Adrenal gland (tissue), 12 donors: ENCODE results near the gene HBM. TPM values are rescaled to one million over a fixed set of nuclear protein-coding genes. Genes with fewer than 3 reads are reported as not detected.

Experiments
- DNase-seq, 7 donors: peaks; one replicate each; pipeline ENCODE4 v3.0.0-alpha.2; 2019 to 2020
- H3K27ac ChIP-seq, 5 donors: fragments of 200-600 bp; sonication (generic) in 4 of 5; 1 replicate in 3 of 5; 2 replicates in 2 of 5; pipeline versions ENCODE4 v1.5.1 to v1.8.0; 2016 to 2020; ENCODE audit warnings: mild to moderate bottlenecking in 1 of 5
- H3K27me3 ChIP-seq: fragments of 200-600 bp; 2 replicates; pipeline ENCODE4 v1.8.0; 2021
- H3K36me3 ChIP-seq, 2 donors: fragments of 200-600 bp; replicated peaks in 1 of 2; 1 replicate in 1 of 2; 2 replicates in 1 of 2; pipeline versions ENCODE4 v1.5.1 to v1.8.0; 2018 to 2022
- H3K4me1 ChIP-seq, 2 donors: fragments of 200-600 bp; replicated peaks in 1 of 2; 1 replicate in 1 of 2; 2 replicates in 1 of 2; pipeline versions ENCODE4 v1.5.1 to v1.8.0; 2018 to 2021
- H3K4me3 ChIP-seq, 4 donors: fragments of 200-600 bp; sonication (generic) in 3 of 4; one replicate each; pipeline ENCODE4 v1.5.1; 2016 to 2018
- H3K9me3 ChIP-seq, 3 donors: fragments of 200-600 bp; sonication (generic) in 1 of 3; replicated peaks in 1 of 3; 1 replicate in 2 of 3; 2 replicates in 1 of 3; pipeline versions ENCODE4 v1.5.1 to v1.8.0; 2016 to 2021
- CTCF ChIP-seq, 6 experiments: fragments of 450-650 bp in 4 of 6; fragments of 200-600 bp in 2 of 6; sonication (generic) in 1 of 6; IDR thresholded peaks; 1 replicate in 5 of 6; 2 replicates in 1 of 6; pipeline versions ENCODE4 v1.5.1 to v1.8.0; 2016 to 2021; ENCODE audit warnings: antibody characterized with exemption in 6 of 6, mild to moderate bottlenecking in 2 of 6, moderate library complexity in 1 of 6
- POLR2A ChIP-seq, 2 donors: fragments of 450-650 bp; IDR thresholded peaks; one replicate each; pipeline ENCODE4 v1.6.1; 2017; ENCODE audit warnings: antibody characterized with exemption in 2 of 2, mild to moderate bottlenecking in 2 of 2, moderate library complexity in 1 of 2
- WGBS, 4 donors: extraction: QIAGEN DNeasy Blood & Tissue Kit in 2 of 4; methylation state at CpG; one replicate each; pipeline versions ENCODE4 v1.1.5 to v1.1.7; 2013 to 2017; 5-methylcytosine and 5-hydroxymethylcytosine counted together
- intact Hi-C, 2 donors: fragments of 100-400 bp; cut with DNase I; formaldehyde crosslinking; loops; one replicate each; pipeline versions ENCODE4 v1.14.1 to v1.15.0; 2022 to 2023
- polyA plus RNA-seq, 3 donors: library from polyadenylated mRNA; stranded (reverse); fragments of 200-250 nt in 2 of 3; fragments of 350-450 nt in 1 of 3; fragmentation: Illumina TruSeq in 1 of 3; extraction: RNeasy Lipid Tissue Mini Kit (QIAGEN cat#74804) in 1 of 3; gene quantifications; one replicate each; pipeline ENCODE4 v1.2.3, GENCODE V29; 2013 to 2014
- total RNA-seq, 9 donors: library from RNA; depleted of rRNA in 4 of 9; stranded (reverse); fragments of >200 nt in 4 of 9; fragments of 120-200 nt in 1 of 9; fragmentation: NEBNext Ultra II Directional in 1 of 9; extraction: Animal tissue kit (Norgen Biotek cat#: 25700) in 1 of 9; gene quantifications; one replicate each; pipeline versions ENCODE4 v1.1.0 to v1.2.4, GENCODE V29; 2013 to 2023
- donor health status: healthy with polysubstance abuse.
- donor health status: Bipolar disorder and iron deficiency.
- donor health status: DM: yes; HTN: yes; CAD: no.
- donor health status: DM: no; HTN: no; CAD: no.
- donor health status: DM: no; HTN: no; CAD: no.
- donor health status: DM: yes; HTN: yes; CAD: no.

Gene HBM
- total and polyA plus RNA-seq, 12 donors, result 0.53 to 30.2 (median 0.61) TPM; not detected in 9

- H3K27me3 ChIP-seq, result peaks cover 53% of the 10 kb centered on the region
- H3K9me3 ChIP-seq, result no peaks in the 10 kb centered on the region
- no peaks in the 10 kb centered on the region for H3K36me3 ChIP-seq
- H3K4me1 ChIP-seq, result peaks cover 5 to 17% of the 10 kb centered on the region in 2 donors
- H3K27ac ChIP-seq, result no peak overlapping the region
- no peak overlapping the region for H3K4me3 ChIP-seq
- DNase-seq, result no peak
- TF ChIP-seq CTCF (IDR thresholded peaks at IDR 0.05) (no peak), POLR2A (IDR thresholded peaks at IDR 0.05) (no peak)
- intact Hi-C loops, result no loop called here
- 64 to 72% (median 69%) methylated on average over 8 to 11 of the region's 11 CpGs for WGBS, 4 donors
These were observed 12.3 kb downstream of the HBM start for GRCh38 chr16:177981-178667.

GRCh38 chr16:178668-179015 is 12.9 kb downstream of the HBM start:
- Histone ChIP-seq H3K4me3 (no peak overlapping the region), H3K4me1 (peaks cover 5 to 17% of the 10 kb centered on the region in 2 donors), H3K9me3 (no peaks in the 10 kb centered on the region), H3K27me3 (peaks cover 53% of the 10 kb centered on the region), H3K36me3 (no peaks in the 10 kb centered on the region), H3K27ac (no peak overlapping the region)
- intact Hi-C loops, result no loop called here
- no peak for DNase-seq
- 78 to 84% (median 80%) methylated on average over 11 of the region's 11 CpGs for WGBS, 4 donors
- no peak for TF ChIP-seq CTCF (IDR thresholded peaks at IDR 0.05)

- Histone ChIP-seq H3K27me3 (peaks cover 52% of the 10 kb centered on the region), H3K4me1 (peaks cover 5 to 17% of the 10 kb centered on the region in 2 donors), H3K9me3 (no peaks in the 10 kb centered on the region), H3K4me3 (no peak overlapping the region), H3K27ac (no peak overlapping the region), H3K36me3 (no peaks in the 10 kb centered on the region)
- TF ChIP-seq CTCF (IDR thresholded peaks at IDR 0.05) (no peak), POLR2A (IDR thresholded peaks at IDR 0.05) (no peak)
- DNase-seq, result no peak
- intact Hi-C loops, result loop anchor here in 1 of 2 donors (5.0 kb wide), 1 partner anchor 72 kb away; no protein-coding TSS in a partner anchor
- 72 to 78% (median 76%) methylated on average over 17 of the region's 17 CpGs for WGBS, 4 donors
These were observed 13.7 kb downstream of the HBM start for GRCh38 chr16:179211-180092.

- no peak for DNase-seq
- 3 to 15% (median 9%) methylated on average over 6 to 59 of the region's 59 CpGs for WGBS, 4 donors
- TF ChIP-seq CTCF (IDR thresholded peaks at IDR 0.05) (peak in 2 of 6 experiments; percentile 36 to 50), POLR2A (IDR thresholded peaks at IDR 0.05) (no peak)
- H3K4me3 ChIP-seq, result peak within 1 kb of the TSS in 1 of 4 donors; percentile 33
- no peak within 1 kb of the TSS for H3K27ac ChIP-seq
- no peaks in the 10 kb centered on the region for H3K9me3 ChIP-seq
- intact Hi-C loops, result loop anchor here in 1 of 2 donors (5.0 kb wide), 1 partner anchor 73 kb away; no protein-coding TSS in a partner anchor
- peaks cover 5 to 17% of the 10 kb centered on the region in 2 donors for H3K4me1 ChIP-seq
- H3K36me3 ChIP-seq, result no peaks in the 10 kb centered on the region
- peaks cover 45% of the 10 kb centered on the region for H3K27me3 ChIP-seq
These were observed 14.4 kb downstream of the HBM start, which contains the start of gene HBQ1 for GRCh38 chr16:180101-180675. HBQ1 (plus strand) TSS chr16:180459; CDS start chr16:180487, 28 bp downstream.
